ENCODE data around the gene RAB26. TPM values are rescaled to one million over a fixed set of nuclear protein-coding genes. Genes with fewer than 3 reads are reported as not detected.

RAB26 gene
- total RNA-seq, 1 donor from 2014 or later, result 1.5 TPM

- Histone ChIP-seq H3K36me3 (peaks cover 0 to 36% of the 10 kb centered on the region in 2 donors), H3K4me1 (peaks cover 6% of the 10 kb centered on the region), H3K4me3 (no peak overlapping the region), H3K27ac (no peak overlapping the region), H3K27me3 (no peaks in the 10 kb centered on the region), H3K9me3 (no peaks in the 10 kb centered on the region)
- DNase-seq (ENCODE audit: extremely low spot score in 2 of 2), result no peak
- TF ChIP-seq POLR2A (IDR thresholded peaks at IDR 0.05), result no peak
- no peak for TF ChIP-seq CTCF (IDR thresholded peaks at IDR 0.05)
- no peak for TF ChIP-seq POLR2AphosphoS5 (IDR thresholded peaks at IDR 0.05; ENCODE audit: insufficient read depth in 1 of 2, low read depth in 1 of 2)
- intact Hi-C loops (cut with DNase I), result no loop called here
Observed at GRCh38 chr16:2177561-2177960, 29.1 kb downstream of the RAB26 start.

GRCh38 chr16:2178321-2179106 lies 30.1 kb downstream of the RAB26 start:
- no peak for DNase-seq (ENCODE audit: extremely low spot score in 2 of 2)
- TF ChIP-seq CTCF (IDR thresholded peaks at IDR 0.05) (no peak), POLR2AphosphoS5 (IDR thresholded peaks at IDR 0.05; ENCODE audit: insufficient read depth in 1 of 2, low read depth in 1 of 2) (no peak), POLR2A (IDR thresholded peaks at IDR 0.05) (no peak)
- no peak overlapping the region for H3K4me3 ChIP-seq
- intact Hi-C loops (cut with DNase I), result no loop called here
- peaks cover 6% of the 10 kb centered on the region for H3K4me1 ChIP-seq
- H3K27ac ChIP-seq, result no peak overlapping the region
- H3K27me3 ChIP-seq, result no peaks in the 10 kb centered on the region
- no peaks in the 10 kb centered on the region for H3K9me3 ChIP-seq
- H3K36me3 ChIP-seq, result peaks cover 0 to 29% of the 10 kb centered on the region in 2 donors

- Histone ChIP-seq H3K27ac (no peak overlapping the region), H3K4me3 (no peak overlapping the region), H3K4me1 (peaks cover 6% of the 10 kb centered on the region), H3K36me3 (peaks cover 0 to 23% of the 10 kb centered on the region in 2 donors), H3K9me3 (no peaks in the 10 kb centered on the region), H3K27me3 (no peaks in the 10 kb centered on the region)
- no peak for TF ChIP-seq CTCF (IDR thresholded peaks at IDR 0.05)
- intact Hi-C loops (cut with DNase I), result no loop called here
- DNase-seq (ENCODE audit: extremely low spot score in 2 of 2), result no peak
Observed at GRCh38 chr16:2179107-2179501, 30.7 kb downstream of the RAB26 start.

GRCh38 chr16:2179576-2179975 lies 31.2 kb downstream of the RAB26 start:
- TF ChIP-seq POLR2A (IDR thresholded peaks at IDR 0.05), result no peak
- TF ChIP-seq CTCF (IDR thresholded peaks at IDR 0.05), result no peak
- no peak for TF ChIP-seq POLR2AphosphoS5 (IDR thresholded peaks at IDR 0.05; ENCODE audit: insufficient read depth in 1 of 2, low read depth in 1 of 2)
- Histone ChIP-seq H3K4me3 (no peak overlapping the region), H3K9me3 (no peaks in the 10 kb centered on the region), H3K4me1 (peaks cover 6% of the 10 kb centered on the region), H3K27ac (no peak overlapping the region), H3K27me3 (no peaks in the 10 kb centered on the region), H3K36me3 (peaks cover 0 to 18% of the 10 kb centered on the region in 2 donors)
- DNase-seq (ENCODE audit: extremely low spot score in 2 of 2), result no peak
- intact Hi-C loops (cut with DNase I), result no loop called here

GRCh38 chr16:2180461-2180860 lies 32.0 kb downstream of the RAB26 start:
- peaks cover 6% of the 10 kb centered on the region for H3K4me1 ChIP-seq
- intact Hi-C loops (cut with DNase I), result no loop called here
- no peaks in the 10 kb centered on the region for H3K9me3 ChIP-seq
- TF ChIP-seq POLR2AphosphoS5 (IDR thresholded peaks at IDR 0.05; ENCODE audit: insufficient read depth in 1 of 2, low read depth in 1 of 2) (no peak), POLR2A (IDR thresholded peaks at IDR 0.05) (no peak), CTCF (IDR thresholded peaks at IDR 0.05) (no peak)
- no peaks in the 10 kb centered on the region for H3K27me3 ChIP-seq
- no peak overlapping the region for H3K27ac ChIP-seq
- DNase-seq (ENCODE audit: extremely low spot score in 2 of 2), result no peak
- peaks cover 0 to 11% of the 10 kb centered on the region in 2 donors for H3K36me3 ChIP-seq
- H3K4me3 ChIP-seq, result no peak overlapping the region

All from vagina (tissue), 2 donors.